Panc1 (cell line): Measurements from ENCODE around the gene BRD2.

Experiments
- CTCF ChIP-seq: fragments of 450-650 bp; IDR thresholded peaks from 2 replicates; pipeline ENCODE4 v1.5.1; 2017; ENCODE audit warnings: mild to moderate bottlenecking
- POLR2AphosphoS5 ChIP-seq: IDR thresholded peaks from 2 replicates; pipeline ENCODE4 v1.6.1; 2012; ENCODE audit warnings: mild to moderate bottlenecking, low read depth, low read length, moderate library complexity
- SIN3A ChIP-seq: IDR thresholded peaks from 2 replicates; pipeline ENCODE4 v1.6.1; 2012; ENCODE audit warnings: low read depth, mild to moderate bottlenecking, low read length, moderate library complexity, borderline replicate concordance; ENCODE audit not compliant: insufficient read depth
- TCF7L2 ChIP-seq: IDR thresholded peaks from 2 replicates; pipeline ENCODE4 v1.6.1; 2011; ENCODE audit warnings: mild to moderate bottlenecking, low read depth, low read length, inconsistent platforms

- no peak for TF ChIP-seq SIN3A
- no peak for TF ChIP-seq POLR2AphosphoS5
- TF ChIP-seq CTCF: no peak
- no peak for TF ChIP-seq TCF7L2
Measured at GRCh38 chr6:33023536-33023935, 55.1 kb downstream of the BRD2 start.
